Kidney tubule cell (primary cell): ENCODE measurements around the gene DEFB118.
"Not testable (repeated sequence)": the region's sequence is repeated elsewhere in the genome, so short reads cannot be mapped to it uniquely, and the experiment has no call there.

Experiments used
- DNase-seq: peaks from one replicate; pipeline ENCODE4 v3.0.0-alpha.2; 2018; ENCODE audit warnings: low spot score

The DEFB118 gene

GRCh38 chr20:31368301-31368700 lies at the start of gene DEFB118:
TSS of gene DEFB118 (plus strand) at chr20:31368601. CDS start at chr20:31368651, 50 bp downstream.
- DNase-seq = no peak

GRCh38 chr20:31322504-31322903 lies 45.9 kb upstream of the DEFB118 start:
- no peak for DNase-seq

GRCh38 chr20:31330893-31331292 lies 37.5 kb upstream of the DEFB118 start:
- no peak for DNase-seq

GRCh38 chr20:31341470-31341869 lies 26.9 kb upstream of the DEFB118 start:
- DNase-seq = no peak

- no peak for DNase-seq
These were observed 12.4 kb upstream of the DEFB118 start for GRCh38 chr20:31355981-31356380.

- no peak for DNase-seq
These were observed 5.1 kb upstream of the DEFB118 start for GRCh38 chr20:31363295-31363694.

GRCh38 chr20:31364272-31364671 lies 4.1 kb upstream of the DEFB118 start:
- DNase-seq = not testable (repeated sequence)

GRCh38 chr20:31374346-31374745 lies 5.9 kb downstream of the DEFB118 start:
- DNase-seq = no peak

- DNase-seq = no peak
These were observed 22.1 kb downstream of the DEFB118 start, which contains the start of gene DEFB119 for GRCh38 chr20:31390490-31390889. TSS of gene DEFB119 (minus strand) at chr20:31390590. CDS start at chr20:31390483, 107 bp downstream.

- no peak for DNase-seq
These were observed 24.4 kb downstream of the DEFB118 start for GRCh38 chr20:31392836-31393235.

GRCh38 chr20:31394900-31395299 lies 26.5 kb downstream of the DEFB118 start:
- no peak for DNase-seq

- DNase-seq = no peak
These were observed 35.5 kb downstream of the DEFB118 start for GRCh38 chr20:31403886-31404285.

- DNase-seq = no peak
These were observed 37.7 kb downstream of the DEFB118 start, which contains the start of gene DEFB121 for GRCh38 chr20:31406115-31406514. TSS of gene DEFB121 (minus strand) at chr20:31406215. CDS start at chr20:31406152, 63 bp downstream.

- DNase-seq = no peak
These were observed 41.6 kb downstream of the DEFB118 start for GRCh38 chr20:31410011-31410410.

GRCh38 chr20:31414381-31414780 lies 46.0 kb downstream of the DEFB118 start:
- DNase-seq = no peak

- no peak for DNase-seq
These were observed 47.3 kb downstream of the DEFB118 start for GRCh38 chr20:31415653-31416052.

- DNase-seq = no peak
These were observed 49.9 kb downstream of the DEFB118 start for GRCh38 chr20:31418307-31418706.
